HT-29 (cell line): Measurements from ENCODE around the gene SRSF2. TPM values are rescaled to one million over a fixed set of nuclear protein-coding genes. Genes with fewer than 3 reads are reported as not detected.
"Not testable (repeated sequence)": the region's sequence is repeated elsewhere in the genome, so short reads cannot be mapped to it uniquely, and the experiment has no call there.

Source experiments
- DNase-seq: peaks from one replicate; pipeline ENCODE4 v3.0.0-alpha.2; 2015; ENCODE audit warnings: low spot score
- total RNA-seq: library from RNA; depleted of rRNA; stranded (reverse); fragments of >200 nt; shearing (Covaris generic); gene quantifications from 2 replicates; pipeline ENCODE4 v1.2.3, GENCODE V29; 2014; rRNA removed

SRSF2 gene, protein sequence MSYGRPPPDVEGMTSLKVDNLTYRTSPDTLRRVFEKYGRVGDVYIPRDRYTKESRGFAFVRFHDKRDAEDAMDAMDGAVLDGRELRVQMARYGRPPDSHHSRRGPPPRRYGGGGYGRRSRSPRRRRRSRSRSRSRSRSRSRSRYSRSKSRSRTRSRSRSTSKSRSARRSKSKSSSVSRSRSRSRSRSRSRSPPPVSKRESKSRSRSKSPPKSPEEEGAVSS
- 1,245 and 1,410 TPM in 2 replicates for total RNA-seq

DNA sequence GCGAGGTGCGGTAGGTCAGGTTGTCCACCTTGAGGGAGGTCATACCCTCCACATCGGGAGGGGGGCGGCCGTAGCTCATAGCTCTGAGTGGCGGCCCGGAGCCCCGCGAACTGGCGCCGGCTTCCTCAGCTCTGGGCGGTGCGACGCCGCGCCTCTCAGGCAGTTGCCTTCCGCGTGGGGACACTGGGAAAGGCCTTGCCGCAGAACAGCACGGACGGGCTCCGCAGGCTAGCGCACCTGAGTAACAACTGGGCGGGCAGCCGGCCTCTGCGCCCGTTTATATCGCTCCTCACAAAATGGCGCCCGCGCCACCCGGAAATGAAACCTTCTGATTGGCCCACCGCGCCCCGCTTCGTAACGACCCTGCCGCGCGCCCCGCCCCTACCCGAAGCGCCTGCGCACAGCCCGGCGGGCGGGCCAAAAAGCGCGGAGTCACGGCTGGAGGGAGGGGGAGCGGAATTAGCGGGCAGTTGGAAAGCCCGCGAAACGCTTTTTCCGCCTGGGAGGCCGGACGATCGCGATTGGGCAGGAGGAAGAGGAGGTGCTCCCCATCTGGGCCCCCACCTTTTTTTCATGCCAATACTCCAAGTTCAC, at the start of gene SRSF2:
TSS of gene SRSF2 (minus strand) at position 250 of the 594 bp plus-strand sequence. CDS start at position 79, 171 bp downstream.
- DNase-seq, result peak; percentile 98

DNA sequence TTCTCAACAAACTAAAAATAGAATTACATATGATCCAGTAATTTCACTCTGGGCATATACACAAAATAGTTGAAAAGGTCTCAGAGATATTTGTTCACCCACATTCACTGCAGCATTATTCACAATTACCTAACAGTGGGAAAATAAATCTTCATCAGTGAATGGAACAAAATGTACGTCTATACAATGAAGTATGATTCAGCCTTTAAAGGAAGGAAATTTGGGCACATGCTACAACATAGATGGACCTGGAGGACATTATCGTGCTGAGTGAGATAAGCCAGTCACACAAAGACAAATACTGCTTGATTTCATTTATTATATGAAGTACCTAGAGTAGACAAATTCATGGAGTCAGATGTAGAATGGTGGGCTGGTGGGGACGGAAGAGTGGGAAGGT, 47.8 kb upstream of the SRSF2 start:
- DNase-seq, result no peak

DNA sequence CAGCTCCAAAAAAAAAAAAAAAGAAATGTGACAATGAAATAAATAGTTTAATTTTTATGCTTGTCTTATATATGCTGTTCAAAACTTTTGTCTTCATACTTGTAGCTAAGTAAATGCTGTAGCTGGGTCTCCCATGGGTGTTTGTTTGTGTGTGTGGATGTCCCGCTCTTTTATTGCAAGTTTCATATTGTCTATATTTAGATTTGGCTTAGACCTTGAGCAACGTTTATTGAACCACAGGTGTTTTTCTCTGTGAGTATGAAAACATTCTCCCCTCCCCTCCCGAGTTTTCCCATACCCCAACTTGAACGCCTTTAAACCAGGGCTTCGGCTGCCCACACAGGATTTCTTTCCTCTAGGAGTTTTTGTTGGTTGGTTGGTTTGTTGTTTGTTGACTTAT, 46.0 kb upstream of the SRSF2 start:
- no peak for DNase-seq

DNA sequence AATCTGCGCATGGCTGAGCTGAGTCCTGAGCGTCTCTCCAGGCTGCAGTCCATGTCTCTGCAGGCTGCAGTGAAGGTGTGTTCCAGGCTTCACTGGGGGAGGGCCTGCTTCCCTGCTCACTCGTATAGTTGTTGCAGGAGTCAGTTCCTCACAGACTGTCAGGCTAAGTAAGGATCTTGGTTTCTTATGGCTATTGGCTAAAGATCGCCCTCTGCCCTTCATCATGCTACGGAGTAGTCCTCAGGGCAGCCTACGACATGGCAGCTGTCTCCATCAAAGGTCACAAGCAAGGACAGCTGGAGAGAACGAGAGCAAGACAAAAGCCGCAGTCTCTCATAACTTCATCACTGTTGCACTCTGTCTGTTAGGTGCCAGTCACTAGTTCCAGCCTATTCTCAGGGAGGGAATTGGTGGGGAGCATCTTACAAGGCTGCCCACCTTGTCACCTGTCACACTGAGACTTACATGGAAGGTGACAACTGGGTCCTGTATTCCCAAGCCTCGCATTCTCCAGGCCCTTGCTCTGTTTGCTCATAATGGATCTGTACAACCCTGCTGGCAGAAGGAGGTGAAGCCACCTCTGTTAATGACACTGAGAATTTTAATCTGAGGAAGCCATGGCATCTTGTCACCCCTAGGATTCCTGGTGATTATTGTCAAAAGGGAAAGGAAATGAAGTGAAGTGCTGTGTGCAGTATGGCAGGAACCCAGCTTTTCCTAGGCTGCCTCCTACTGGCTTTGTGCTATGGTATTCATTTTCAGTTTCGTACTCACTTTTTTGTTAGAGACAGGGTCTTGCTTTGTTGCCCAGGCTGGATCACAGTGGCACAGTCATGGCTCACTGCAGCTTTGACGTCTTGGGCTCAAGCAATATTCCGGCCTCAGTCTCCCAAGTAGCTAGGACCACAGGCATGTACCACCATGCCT, 44.2 kb upstream of the SRSF2 start:
- no peak for DNase-seq

DNA sequence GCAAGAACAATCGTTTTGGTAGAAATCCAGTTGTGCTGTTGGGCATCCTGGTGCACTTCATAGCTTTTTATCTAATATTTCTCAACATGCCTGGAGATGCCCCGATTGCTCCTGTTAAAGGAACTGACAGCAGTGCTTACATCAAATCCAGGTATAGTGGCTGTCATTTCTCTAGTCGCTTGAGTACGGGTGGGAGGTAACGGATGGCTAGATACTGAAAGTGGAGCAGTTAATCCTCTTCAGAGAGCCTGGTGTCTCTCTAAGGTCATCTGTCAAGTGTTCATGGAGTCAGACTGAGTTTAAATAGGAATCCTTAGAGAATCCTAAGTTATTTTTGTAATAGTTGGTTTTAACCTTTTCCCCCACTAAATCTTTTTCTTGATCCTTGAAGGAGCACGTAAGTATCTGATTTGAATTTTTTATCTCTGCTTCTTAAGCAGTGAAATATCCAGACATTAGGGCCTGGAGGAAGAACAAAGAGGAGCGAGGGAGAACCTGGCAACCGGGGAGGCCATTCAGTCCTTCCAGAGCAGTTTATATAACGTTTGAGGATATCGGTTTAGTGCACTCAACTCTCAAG, 38.0 kb upstream of the SRSF2 start:
- DNase-seq, result no peak

DNA sequence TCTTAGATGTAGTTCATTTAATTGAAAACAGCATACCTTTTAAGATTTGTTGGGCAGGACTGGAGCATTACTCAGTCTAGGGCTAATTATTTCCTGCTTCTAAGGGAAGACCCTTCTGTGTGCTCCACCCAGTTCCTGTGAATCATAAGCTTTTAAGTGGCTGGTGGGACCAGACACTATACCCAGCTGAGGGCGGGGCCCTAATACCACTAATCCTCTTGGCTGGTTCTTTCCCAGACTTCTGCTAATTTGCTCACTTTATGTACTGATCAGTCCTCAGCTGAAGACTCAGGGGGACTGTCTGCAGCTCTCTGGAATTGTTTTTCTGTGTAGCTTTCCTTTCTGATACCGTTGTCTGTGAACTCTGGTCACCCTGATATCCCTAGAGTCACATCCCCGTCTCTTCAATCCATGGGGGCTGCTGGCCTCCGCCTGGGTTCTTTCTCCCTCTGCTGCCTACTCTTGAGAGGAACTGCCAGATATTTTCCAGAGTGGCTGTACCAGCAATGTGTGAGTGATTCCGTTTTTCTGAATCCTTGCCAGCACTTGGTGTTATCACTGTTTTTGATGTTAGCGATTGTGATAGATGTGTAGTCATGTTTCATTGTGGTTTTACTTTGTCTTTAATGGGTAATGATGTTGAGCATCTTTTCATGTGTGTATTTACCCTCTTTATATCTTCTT, 35.9 kb upstream of the SRSF2 start:
- peak; percentile 43 for DNase-seq

DNA sequence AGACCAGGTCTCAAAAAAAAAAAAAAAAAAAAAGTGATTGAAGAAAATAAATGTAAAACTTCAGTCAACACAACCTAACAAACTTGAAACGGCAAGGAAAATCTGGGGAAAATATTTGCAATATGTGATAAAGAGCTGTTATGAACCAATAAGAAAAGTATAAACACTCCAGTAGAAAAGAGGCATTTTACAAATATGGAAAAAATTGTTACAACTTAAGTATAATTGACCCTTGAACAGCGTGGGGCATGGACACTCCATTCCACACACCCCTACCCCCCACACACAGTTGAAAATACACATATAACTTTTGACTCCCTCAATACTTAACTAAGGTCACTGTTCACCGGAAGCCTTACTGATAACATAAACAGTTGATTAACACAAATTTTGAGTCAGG, 21.4 kb upstream of the SRSF2 start:
- DNase-seq, result no peak

DNA sequence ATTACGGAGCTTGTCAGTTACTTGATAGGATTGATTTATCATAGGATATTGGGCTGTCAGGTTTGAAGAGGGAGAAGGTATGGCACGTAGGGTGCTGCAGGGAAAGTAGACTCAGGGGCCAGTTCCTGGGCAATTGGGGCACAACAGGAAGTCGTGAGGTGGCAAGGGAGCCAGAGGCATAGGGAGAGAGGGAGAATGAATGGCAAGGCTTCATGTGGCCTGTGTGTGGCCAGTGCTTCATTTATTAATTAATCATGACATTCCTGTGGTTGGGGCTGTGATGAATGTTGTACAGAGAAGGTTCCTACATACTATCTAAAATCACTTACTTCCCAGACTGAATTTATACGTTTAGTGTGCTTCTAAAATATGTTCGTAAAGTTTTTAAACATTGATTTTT, 20.1 kb upstream of the SRSF2 start:
- DNase-seq, result peak; percentile 5

DNA sequence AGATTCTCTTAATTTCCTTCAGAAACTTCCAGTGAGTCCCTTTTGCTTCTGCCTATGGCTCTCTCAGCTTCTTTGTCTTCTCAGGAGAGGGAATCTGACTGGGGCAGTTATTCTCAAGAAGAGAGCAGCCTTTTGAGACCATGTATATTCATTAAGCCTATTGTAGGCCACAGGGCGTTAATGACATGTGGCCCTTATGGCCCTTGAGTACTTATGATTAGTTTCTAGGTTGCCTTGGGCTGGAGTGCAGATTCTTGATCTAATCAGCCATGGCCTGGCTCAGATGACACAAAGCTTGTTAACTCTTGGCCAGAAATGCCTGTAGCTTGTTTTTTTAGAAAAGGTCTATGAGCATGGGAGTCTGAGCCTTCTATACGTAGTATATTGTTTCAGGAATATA, 18.2 kb upstream of the SRSF2 start:
- no peak for DNase-seq

DNA sequence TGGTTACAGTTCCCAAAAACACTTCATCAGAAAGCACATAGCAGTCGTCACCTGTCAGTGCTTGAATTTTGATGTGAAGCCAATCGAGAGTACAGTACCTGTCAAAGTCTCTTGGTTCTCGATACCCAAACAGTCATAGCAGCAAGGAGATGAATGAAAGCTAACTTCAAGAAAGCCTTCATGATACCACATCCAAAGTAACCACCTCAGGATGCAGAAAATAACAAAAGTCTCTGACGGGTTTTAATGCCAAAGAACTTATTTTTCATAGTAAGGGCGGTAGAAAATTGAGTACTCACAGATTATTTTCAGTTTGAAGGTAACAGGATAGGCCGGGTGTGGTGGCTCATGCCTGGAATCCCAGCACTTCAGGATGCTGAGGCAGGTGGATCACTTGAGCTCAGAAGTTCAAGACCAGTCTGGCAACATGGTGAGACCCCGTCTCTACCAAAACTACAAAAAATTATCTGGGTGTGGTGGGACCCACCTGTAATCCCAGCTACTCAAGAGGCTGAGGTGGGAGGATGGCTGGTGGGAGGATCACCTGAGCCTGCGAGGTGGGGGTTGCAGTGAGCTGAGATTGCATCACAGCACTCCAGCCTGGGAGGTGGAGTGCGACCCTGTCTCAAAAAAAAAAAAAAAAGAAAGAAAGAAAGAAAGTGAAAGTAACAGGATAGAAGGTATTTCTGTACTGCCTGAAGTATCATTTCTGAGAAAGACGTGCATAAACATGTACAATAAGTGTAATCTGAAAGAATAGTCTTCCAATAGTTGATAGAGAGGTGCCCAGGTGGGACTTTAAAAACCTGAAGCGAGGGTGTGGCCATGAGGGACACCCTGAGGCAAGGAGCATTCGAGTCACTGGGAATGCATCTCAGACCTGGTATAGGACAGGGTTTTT, 16.2 kb upstream of the SRSF2 start:
- DNase-seq, result no peak

DNA sequence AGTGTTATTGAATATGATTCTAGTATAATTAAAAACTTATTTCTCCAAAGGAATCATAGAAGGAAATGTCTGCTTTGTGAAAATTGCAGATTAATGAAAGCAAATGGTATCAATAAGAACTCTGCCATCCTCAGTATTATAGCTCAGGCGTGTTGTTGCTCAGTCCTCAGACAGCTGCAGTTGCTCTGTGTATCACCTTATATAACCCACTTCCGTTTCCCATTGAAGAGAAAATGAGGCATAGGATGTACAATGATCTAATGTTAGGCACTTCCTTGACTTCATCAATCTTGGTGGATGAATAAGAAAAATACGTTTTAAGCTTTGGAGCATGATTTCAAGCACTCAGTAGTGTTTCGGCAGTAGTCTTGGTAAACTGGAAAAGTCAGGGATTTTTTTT, 14.9 kb upstream of the SRSF2 start:
- no peak for DNase-seq

DNA sequence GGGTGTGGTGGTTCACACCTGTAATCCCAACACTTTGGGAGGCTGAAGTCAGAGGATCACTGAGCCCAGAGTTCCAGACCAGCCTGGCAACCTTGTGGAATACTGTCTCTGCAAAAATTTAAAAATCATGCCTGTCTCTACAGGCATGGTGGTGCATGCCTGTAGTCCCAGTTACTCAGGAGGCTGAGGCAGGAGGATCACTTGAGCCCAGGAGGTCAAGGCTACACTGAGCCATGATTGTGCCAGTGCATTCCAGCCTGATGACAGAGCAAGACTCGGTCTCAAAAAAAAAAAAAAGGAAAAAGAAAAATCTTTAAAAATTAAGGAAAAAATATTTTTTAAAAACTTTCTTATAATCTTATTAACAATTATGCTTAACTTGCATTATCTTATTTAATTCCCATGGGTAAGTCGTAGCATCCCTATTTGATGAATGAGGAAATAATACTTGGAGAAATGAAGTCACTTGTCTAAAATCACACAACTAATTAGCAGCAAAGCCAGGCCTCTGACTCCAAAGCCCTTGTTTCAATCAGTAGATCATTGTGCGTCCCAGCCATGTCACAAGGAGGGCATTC, 14.4 kb upstream of the SRSF2 start:
- DNase-seq, result no peak

DNA sequence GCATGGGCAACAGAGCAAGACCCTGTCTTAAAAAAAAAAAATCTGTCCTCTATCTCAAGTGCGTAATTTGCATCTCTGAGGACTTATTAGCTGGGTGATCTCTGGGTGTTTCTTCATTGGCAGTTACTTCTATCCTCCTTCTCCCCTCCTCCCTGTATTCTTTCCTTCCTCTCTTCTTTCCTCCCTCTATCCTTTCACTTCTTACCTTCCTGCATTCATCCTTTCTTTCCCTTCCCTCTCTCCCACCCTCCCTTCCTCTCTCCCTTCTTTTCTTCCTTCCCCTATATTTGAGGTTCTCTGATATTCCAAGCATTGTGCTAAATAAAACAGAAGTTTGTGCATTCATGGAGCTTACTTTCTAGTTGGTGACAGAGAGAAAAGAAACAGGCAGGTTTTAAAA, 11.5 kb upstream of the SRSF2 start:
- DNase-seq, result no peak

DNA sequence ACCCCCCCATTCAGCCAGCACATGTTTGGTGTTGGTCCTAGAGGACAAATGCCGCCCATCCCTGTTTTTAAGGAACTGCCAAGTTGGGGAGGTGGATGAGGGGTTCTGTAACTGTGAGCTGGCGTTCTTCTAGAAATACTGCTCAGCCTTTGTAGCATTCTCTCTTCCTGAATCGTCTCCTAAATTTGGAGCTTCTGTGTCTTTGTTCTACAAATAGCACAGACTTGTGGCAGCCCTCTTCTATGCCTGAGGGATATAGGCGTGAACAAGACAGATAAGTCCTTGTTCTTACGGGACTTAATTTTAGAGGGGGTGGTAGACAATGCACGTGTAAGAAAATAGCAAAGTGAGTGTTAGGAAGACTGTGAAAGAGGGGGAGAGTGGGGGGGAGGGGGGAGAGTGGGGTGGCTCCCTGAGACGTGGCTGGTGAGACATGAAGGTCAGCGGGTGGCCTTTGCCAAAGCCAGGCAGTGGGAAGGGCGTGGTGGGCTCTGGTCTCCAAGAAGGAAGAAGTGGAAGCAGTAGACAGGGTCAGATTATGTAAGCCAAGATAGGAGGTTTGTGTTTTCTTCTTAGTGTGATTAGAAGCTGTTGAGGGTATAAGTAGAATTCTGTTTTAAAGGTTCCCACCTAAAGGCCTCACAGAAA, 10.7 kb upstream of the SRSF2 start:
- DNase-seq, result no peak

DNA sequence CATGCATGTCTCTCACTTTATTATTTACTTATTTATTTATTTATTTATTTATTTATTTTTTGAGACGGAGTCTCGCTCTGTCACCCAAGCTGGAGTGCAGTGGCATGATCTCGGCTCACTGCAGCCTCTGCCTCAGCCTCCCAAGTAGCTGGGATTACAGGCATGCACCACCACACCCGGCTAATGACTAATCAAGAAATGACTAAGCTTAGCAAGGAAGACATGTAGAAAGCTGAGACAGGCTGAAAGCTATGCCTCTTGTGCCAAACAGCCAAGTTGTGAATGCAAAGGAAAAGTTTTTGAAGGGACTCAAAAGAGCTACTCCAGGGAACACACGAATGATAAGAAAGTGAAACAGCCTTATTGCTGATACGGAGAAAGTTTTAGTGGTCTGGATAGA, 8.7 kb upstream of the SRSF2 start:
- not testable (repeated sequence) for DNase-seq

DNA sequence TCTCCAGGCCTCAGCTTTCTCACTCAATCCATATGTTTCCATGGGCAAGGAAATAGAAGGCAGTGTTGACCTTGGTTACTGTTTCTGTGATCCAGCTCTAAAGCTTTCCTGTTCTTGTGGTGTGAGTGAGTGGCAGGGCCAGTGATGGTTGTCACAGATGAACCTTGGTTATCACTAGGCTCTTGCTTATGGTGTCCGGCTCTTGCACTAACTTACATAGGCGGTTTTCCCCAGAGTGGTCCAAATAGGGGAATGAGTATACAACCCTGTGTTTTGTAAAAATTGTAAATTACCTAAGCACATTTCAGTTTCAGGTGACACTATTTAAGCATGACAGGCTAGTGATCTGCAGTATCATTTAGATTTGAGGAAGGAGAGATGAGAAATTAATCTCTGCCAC, 7.6 kb upstream of the SRSF2 start:
- DNase-seq, result no peak

DNA sequence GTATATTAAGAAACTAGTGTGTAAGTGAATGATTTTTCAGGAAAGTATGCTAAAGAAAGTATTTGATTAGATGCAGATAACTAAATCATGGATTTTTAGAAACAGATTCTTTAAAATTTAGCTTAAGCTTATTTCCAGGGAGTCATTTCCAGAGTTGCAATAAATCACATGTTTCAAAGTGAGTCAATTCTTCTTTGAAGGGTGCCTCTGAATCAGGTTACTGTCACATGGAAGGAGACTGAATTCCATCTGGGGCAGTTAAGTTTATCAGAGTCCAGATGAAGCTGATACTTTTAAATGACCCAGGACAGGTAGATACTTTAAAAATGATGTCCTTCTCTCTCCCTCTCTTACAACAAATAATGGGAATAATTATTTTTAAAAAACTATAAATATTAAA, 5.8 kb upstream of the SRSF2 start:
- DNase-seq, result no peak

DNA sequence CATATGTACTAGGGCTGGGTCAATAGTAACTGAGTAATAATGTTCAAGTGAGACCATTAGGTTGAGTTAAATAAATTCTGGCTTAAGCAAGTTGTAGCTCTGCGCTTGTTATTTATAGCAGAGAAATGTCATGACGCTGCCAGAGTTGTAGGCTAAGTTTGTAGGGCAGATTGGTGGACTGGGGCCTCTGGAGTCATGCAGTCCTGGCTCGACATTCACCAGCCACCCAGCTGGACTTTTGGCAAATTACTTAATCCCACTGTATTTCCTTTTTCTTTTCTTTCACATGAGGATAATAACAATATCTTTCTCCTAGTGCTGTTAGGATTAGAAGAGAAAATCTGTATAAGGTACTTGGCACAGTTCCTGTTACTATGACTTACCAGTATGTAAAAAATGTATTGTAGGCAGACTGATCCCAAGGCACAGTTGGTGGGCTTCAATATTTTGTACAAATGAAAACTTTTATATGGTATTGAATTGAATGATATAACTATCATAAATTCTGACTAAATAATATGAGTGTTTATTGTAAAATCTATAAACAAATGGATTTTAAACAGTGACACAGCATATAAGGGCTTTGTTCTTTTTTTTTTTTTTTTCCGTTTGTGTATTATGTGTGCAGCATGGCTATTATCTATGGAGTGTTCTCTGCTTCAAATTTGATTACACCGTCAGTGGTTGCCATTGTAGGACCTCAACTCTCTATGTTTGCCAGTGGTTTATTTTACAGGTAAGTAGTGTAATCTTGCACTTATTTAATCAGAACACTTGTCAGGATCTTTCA, 3.4 kb upstream of the SRSF2 start:
- DNase-seq, result no peak

DNA sequence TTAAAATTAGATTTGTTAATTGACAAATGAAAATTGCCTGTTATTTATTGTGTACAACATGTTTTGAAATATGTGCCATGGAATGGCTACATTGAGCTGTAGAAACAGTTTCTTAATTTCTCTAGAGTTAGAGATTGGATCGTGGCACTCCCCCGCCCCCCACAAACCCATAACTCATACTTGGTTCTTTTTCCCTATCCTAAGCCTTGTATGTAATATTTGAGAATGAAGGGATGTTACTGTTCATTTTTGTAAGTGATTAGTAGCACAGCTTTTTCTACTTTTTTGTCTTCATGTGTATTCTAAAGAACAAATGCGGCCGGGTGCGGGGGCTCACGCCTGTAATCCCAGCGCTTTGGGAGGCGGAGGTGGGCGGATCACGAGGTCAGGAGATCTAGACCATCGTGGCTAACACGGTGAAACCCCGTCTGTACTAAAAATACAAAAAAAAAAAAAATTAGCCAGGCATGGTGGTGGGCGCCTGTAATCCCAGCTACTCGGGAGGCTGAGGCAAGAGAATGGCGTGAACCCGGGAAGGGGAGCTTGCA, 2.5 kb upstream of the SRSF2 start:
- DNase-seq, result not testable (repeated sequence)
